Gastrocnemius medialis (tissue), 4 donors: ENCODE data around the gene FBLN1. TPM values are rescaled to one million over a fixed set of nuclear protein-coding genes. Genes with fewer than 3 reads are reported as not detected.

Experiments used
- ATAC-seq, 2 donors: fragments of 150-250 bp; one replicate each; pipeline ENCODE4 v1.9.1; 2016
- DNase-seq, 2 donors: peaks; one replicate each; pipeline ENCODE4 v3.0.0-alpha.2; 2019
- H3K27ac ChIP-seq, 4 donors: fragments of 200-600 bp; sonication (generic); 1 replicate in 1 of 4; 2 replicates in 3 of 4; pipeline ENCODE4 v1.5.1; 2016 to 2018; ENCODE audit warnings: mild to moderate bottlenecking in 2 of 4, moderate library complexity in 1 of 4
- H3K27me3 ChIP-seq, 3 donors: fragments of 200-600 bp; sonication (generic) in 2 of 3; 1 replicate in 1 of 3; 2 replicates in 2 of 3; pipeline versions ENCODE4 v1.5.1 to v1.6.0; 2016 to 2019; ENCODE audit warnings: mild to moderate bottlenecking in 1 of 3, moderate library complexity in 1 of 3
- H3K36me3 ChIP-seq, 2 donors: fragments of 200-600 bp; sonication (generic) in 1 of 2; one replicate each; pipeline ENCODE4 v1.5.1; 2017 to 2018
- H3K4me1 ChIP-seq, 2 donors: fragments of 200-600 bp; sonication (generic) in 1 of 2; one replicate each; pipeline ENCODE4 v1.5.1; 2016 to 2017; ENCODE audit warnings: mild to moderate bottlenecking in 2 of 2
- H3K4me3 ChIP-seq, 4 donors: fragments of 200-600 bp; sonication (generic) in 3 of 4; 1 replicate in 1 of 4; 2 replicates in 3 of 4; pipeline ENCODE4 v1.5.1; 2016 to 2019; ENCODE audit warnings: mild to moderate bottlenecking in 2 of 4
- H3K9me3 ChIP-seq, 3 donors: fragments of 200-600 bp; sonication (generic) in 2 of 3; 1 replicate in 1 of 3; 2 replicates in 2 of 3; pipeline ENCODE4 v1.5.1; 2016 to 2019
- POLR2A ChIP-seq, 2 donors: fragments of 450-650 bp; IDR thresholded peaks; one replicate each; pipeline ENCODE4 v1.6.1; 2017; ENCODE audit warnings: antibody characterized with exemption in 2 of 2, mild to moderate bottlenecking in 2 of 2, moderate library complexity in 2 of 2
- in situ Hi-C, 4 donors: fragments of 200-750 bp; cut with MboI; loops; one replicate each; pipeline versions ENCODE4 v1.15.0 to v1.8.0; 2017; ENCODE audit warnings: low sequenced_read_pairs in 4 of 4
- intact Hi-C: fragments of 100-400 bp; cut with DNase I; formaldehyde crosslinking; loops from one replicate; pipeline ENCODE4 v1.15.1; 2023; ENCODE audit warnings: low total_unique reads
- total RNA-seq, 4 donors: library from RNA; depleted of rRNA; stranded (reverse); fragments of >200 nt; gene quantifications; one replicate each; pipeline versions ENCODE4 v1.1.0 to v1.2.3, GENCODE V29; 2016
- TF ChIP-seq, protein P1 (sequence below), 5 experiments: fragments of 450-650 bp in 3 of 5; fragments of 200-600 bp in 2 of 5; sonication (generic) in 2 of 5; IDR thresholded peaks in 4 of 5; conservative IDR thresholded peaks in 1 of 5; 1 replicate in 4 of 5; 2 replicates in 1 of 5; pipeline ENCODE4 v1.5.1; 2016 to 2019; ENCODE audit warnings: antibody characterized with exemption in 5 of 5, mild to moderate bottlenecking in 3 of 5, moderate library complexity in 3 of 5

FBLN1 gene, protein sequence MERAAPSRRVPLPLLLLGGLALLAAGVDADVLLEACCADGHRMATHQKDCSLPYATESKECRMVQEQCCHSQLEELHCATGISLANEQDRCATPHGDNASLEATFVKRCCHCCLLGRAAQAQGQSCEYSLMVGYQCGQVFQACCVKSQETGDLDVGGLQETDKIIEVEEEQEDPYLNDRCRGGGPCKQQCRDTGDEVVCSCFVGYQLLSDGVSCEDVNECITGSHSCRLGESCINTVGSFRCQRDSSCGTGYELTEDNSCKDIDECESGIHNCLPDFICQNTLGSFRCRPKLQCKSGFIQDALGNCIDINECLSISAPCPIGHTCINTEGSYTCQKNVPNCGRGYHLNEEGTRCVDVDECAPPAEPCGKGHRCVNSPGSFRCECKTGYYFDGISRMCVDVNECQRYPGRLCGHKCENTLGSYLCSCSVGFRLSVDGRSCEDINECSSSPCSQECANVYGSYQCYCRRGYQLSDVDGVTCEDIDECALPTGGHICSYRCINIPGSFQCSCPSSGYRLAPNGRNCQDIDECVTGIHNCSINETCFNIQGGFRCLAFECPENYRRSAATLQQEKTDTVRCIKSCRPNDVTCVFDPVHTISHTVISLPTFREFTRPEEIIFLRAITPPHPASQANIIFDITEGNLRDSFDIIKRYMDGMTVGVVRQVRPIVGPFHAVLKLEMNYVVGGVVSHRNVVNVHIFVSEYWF
- 10 to 100 TPM; 12.5 to 37.1 (median 19.2) TPM for total RNA-seq

DNA sequence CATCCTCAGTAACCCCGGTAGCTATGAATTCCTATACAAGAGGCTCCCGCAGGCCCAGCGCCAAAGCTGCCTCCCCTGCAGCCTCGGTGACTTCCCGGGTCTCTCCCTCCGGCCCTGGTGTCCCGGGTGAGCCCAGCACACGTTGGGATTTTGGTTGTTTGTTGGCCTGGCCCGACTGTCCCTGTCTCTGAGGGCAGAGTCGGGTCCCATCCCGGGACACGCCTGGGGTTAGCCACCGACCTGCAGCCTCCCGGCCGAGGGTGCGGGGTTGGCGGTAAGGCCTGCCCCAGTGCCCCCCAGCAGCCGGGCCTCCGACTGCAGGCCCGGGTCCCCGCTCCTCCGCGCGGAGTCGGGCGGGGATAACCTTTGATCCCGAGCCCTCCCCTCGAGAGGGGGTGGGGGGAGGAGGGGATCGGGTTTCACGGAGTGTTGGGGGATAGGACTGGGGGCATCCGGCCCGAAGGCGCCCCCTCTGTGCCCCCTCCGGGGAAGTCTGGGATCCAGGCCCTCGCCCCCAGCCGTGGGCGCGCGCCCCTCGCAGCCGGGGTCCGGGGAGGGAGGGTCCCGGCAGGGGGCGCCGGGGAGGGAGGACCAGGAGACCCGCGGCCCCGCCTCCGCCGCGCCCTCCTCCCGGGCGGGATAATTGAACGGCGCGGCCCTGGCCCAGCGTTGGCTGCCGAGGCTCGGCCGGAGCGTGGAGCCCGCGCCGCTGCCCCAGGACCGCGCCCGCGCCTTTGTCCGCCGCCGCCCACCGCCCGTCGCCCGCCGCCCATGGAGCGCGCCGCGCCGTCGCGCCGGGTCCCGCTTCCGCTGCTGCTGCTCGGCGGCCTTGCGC is at the start of gene FBLN1:
Gene FBLN1, plus strand, starts transcription at position 669 of the 835 bp plus-strand sequence. Its CDS starts 103 bp downstream, at position 772.
- Histone ChIP-seq H3K9me3 (no peaks in the 10 kb centered on the region), H3K4me3 (peak within 1 kb of the TSS; percentile 46 to 57 (median 49)), H3K36me3 (no peaks in the 10 kb centered on the region), H3K27me3 (peaks cover 18 to 34% (median 19%) of the 10 kb centered on the region in 3 donors), H3K27ac (peak within 1 kb of the TSS; percentile 53 to 71 (median 64)), H3K4me1 (peaks cover 0 to 2% of the 10 kb centered on the region in 2 donors)
- peak in 1 of 2 donors; percentile 25 for TF ChIP-seq POLR2A (IDR thresholded peaks at IDR 0.05)
- TF ChIP-seq, protein P1, sequence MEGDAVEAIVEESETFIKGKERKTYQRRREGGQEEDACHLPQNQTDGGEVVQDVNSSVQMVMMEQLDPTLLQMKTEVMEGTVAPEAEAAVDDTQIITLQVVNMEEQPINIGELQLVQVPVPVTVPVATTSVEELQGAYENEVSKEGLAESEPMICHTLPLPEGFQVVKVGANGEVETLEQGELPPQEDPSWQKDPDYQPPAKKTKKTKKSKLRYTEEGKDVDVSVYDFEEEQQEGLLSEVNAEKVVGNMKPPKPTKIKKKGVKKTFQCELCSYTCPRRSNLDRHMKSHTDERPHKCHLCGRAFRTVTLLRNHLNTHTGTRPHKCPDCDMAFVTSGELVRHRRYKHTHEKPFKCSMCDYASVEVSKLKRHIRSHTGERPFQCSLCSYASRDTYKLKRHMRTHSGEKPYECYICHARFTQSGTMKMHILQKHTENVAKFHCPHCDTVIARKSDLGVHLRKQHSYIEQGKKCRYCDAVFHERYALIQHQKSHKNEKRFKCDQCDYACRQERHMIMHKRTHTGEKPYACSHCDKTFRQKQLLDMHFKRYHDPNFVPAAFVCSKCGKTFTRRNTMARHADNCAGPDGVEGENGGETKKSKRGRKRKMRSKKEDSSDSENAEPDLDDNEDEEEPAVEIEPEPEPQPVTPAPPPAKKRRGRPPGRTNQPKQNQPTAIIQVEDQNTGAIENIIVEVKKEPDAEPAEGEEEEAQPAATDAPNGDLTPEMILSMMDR (IDR thresholded peaks at IDR 0.05 in 4 of 5, conservative IDR thresholded peaks at IDR 0.05 in 1 of 5) = no peak
- ATAC-seq = peak in 1 of 2 donors; percentile 37
- in situ Hi-C loops (no loop called here), intact Hi-C loops (no loop called here)
- no peak for DNase-seq

DNA sequence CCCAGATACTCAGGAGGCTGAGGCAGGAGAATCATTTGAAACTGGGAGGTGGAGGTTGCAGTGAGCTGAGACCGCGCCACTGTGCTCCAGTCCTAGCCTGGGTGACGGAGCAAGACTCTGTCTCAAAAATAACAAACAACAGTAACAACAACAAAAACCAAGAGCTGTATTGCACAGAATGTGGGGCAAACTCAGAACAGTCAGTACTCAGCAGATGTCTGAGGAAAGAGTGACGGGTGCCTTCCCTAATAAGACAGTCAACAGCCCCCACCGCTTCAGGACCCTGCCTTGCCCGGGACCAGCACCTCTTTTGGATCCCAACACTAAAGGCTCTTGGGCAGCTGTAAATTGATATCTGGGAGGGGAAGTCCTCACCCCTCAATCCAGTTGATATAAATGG is 48.9 kb upstream of the FBLN1 start:
- H3K27me3 ChIP-seq = no peaks in the 10 kb centered on the region
- DNase-seq (no peak), ATAC-seq (no peak)
- no peak overlapping the region for H3K4me3 ChIP-seq
- H3K4me1 ChIP-seq = no peaks in the 10 kb centered on the region
- no peak for TF ChIP-seq POLR2A (IDR thresholded peaks at IDR 0.05)
- TF ChIP-seq, protein P1 (IDR thresholded peaks at IDR 0.05 in 4 of 5, conservative IDR thresholded peaks at IDR 0.05 in 1 of 5) = no peak
- H3K36me3 ChIP-seq = no peaks in the 10 kb centered on the region
- in situ Hi-C loops (no loop called here), intact Hi-C loops (loop anchor here (5.0 kb wide), 1 partner anchor 59 kb away; no protein-coding TSS in a partner anchor)
- no peak overlapping the region for H3K27ac ChIP-seq
- H3K9me3 ChIP-seq = no peaks in the 10 kb centered on the region

DNA sequence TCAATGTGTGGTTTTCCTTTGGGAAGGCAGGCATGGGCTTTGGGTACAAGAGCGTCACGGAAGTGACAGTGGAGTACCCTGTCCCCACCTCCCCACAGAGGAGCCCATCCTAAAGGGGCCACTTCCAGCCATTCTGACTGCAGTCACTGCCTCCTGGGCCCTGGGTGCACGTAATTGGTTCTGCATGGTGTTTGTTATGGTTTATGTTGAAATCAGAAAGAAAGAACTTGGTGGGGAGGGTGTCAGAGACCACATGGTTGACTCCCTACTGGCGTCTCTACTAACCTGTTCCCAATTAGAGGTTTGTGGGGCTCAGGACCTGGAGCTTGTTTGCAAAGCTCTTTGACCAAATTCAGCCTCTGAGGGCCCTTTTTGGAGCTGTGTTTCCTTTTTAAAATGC is 48.4 kb upstream of the FBLN1 start:
- Histone ChIP-seq H3K27ac (no peak overlapping the region), H3K9me3 (no peaks in the 10 kb centered on the region), H3K36me3 (no peaks in the 10 kb centered on the region), H3K4me3 (no peak overlapping the region), H3K4me1 (no peaks in the 10 kb centered on the region), H3K27me3 (no peaks in the 10 kb centered on the region)
- DNase-seq = no peak
- in situ Hi-C loops = no loop called here
- TF ChIP-seq, protein P1 (IDR thresholded peaks at IDR 0.05 in 4 of 5, conservative IDR thresholded peaks at IDR 0.05 in 1 of 5) = no peak
- TF ChIP-seq POLR2A (IDR thresholded peaks at IDR 0.05) = no peak
- ATAC-seq = no peak
- intact Hi-C loops = loop anchor here (5.0 kb wide), 1 partner anchor 58 kb away; no protein-coding TSS in a partner anchor

DNA sequence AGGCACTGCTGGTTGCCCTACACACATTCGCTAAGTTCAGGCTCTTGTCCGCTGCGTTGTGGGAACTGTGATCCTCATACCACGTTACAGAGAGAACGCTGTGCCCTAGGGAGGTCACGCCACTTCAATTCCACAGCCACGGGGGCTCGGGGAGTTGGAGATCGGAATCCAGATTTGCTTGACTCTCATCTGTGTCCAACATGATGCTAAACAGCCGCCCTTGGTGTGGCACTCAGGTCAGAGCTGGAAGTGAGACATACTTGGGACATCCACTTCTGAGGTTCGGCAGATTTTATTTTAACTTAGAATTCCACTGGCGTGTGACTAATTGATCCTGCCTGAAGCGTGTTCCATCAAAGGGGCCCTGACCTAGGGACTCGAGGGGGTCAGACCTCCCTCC is 47.5 kb upstream of the FBLN1 start:
- ATAC-seq (no peak), DNase-seq (no peak)
- TF ChIP-seq, protein P1 (IDR thresholded peaks at IDR 0.05 in 4 of 5, conservative IDR thresholded peaks at IDR 0.05 in 1 of 5) = no peak
- TF ChIP-seq POLR2A (IDR thresholded peaks at IDR 0.05) = no peak
- H3K4me1 ChIP-seq = no peaks in the 10 kb centered on the region
- H3K4me3 ChIP-seq = no peak overlapping the region
- H3K27ac ChIP-seq = no peak overlapping the region
- no peaks in the 10 kb centered on the region for H3K27me3 ChIP-seq
- in situ Hi-C loops (no loop called here), intact Hi-C loops (no loop called here)
- H3K36me3 ChIP-seq = no peaks in the 10 kb centered on the region
- no peaks in the 10 kb centered on the region for H3K9me3 ChIP-seq
